Psoas muscle (tissue), 8 donors: ENCODE measurements around the gene ANKLE1. TPM values are rescaled to one million over a fixed set of nuclear protein-coding genes. Genes with fewer than 3 reads are reported as not detected.

Experiments used
- ATAC-seq, 4 donors: fragments of 200-7000 bp; cut with Tn5 transposase; one replicate each; pipeline ENCODE4 v1.9.1; 2020; ENCODE audit warnings: moderate library complexity in 3 of 4, mild to moderate bottlenecking in 2 of 4
- DNase-seq, 2 donors: peaks; one replicate each; pipeline ENCODE4 v3.0.0-alpha.2; 2020
- H3K27ac ChIP-seq: fragments of 200-600 bp; one replicate; pipeline ENCODE4 v1.8.0; 2022
- H3K27me3 ChIP-seq, 3 donors: fragments of 200-600 bp in 1 of 3; one replicate each; pipeline versions ENCODE4 v1.6.1 to v1.8.0; 2013 to 2022; ENCODE audit warnings: low read length in 2 of 3, mild to moderate bottlenecking in 2 of 3, moderate library complexity in 1 of 3; ENCODE audit not compliant: insufficient read depth in 3 of 3
- H3K36me3 ChIP-seq, 2 donors: fragments of 200-600 bp in 1 of 2; one replicate each; pipeline versions ENCODE4 v1.6.1 to v1.8.0; 2013 to 2022; ENCODE audit warnings: low read depth in 1 of 2, mild to moderate bottlenecking in 1 of 2, moderate library complexity in 1 of 2; ENCODE audit not compliant: insufficient read depth in 1 of 2
- H3K4me1 ChIP-seq: fragments of 200-600 bp; one replicate; pipeline ENCODE4 v1.8.0; 2022
- H3K4me3 ChIP-seq: fragments of 200-600 bp; one replicate; pipeline ENCODE4 v1.8.0; 2022; ENCODE audit warnings: mild to moderate bottlenecking
- H3K9me3 ChIP-seq: fragments of 200-600 bp; one replicate; pipeline ENCODE4 v1.8.0; 2022
- CTCF ChIP-seq: fragments of 200-600 bp; IDR thresholded peaks from one replicate; pipeline ENCODE4 v1.8.0; 2022; ENCODE audit warnings: antibody characterized with exemption
- WGBS, 3 donors: extraction: QIAGEN DNeasy Blood & Tissue Kit; methylation state at CpG; one replicate each; pipeline versions ENCODE4 v1.1.6 to v1.1.7; 2013; 5-methylcytosine and 5-hydroxymethylcytosine counted together
- intact Hi-C, 2 donors: fragments of 100-400 bp; cut with DNase I; formaldehyde crosslinking; loops; one replicate each; pipeline versions ENCODE4 v1.11.0 to v1.14.2; 2022
- polyA plus RNA-seq, 3 donors: library from polyadenylated mRNA; stranded (reverse); fragments of 200-250 nt; gene quantifications; one replicate each; pipeline ENCODE4 v1.2.3, GENCODE V29; 2013
- total RNA-seq, 4 donors: library from RNA; stranded (reverse); fragmentation: NEBNext Ultra II Directional in 2 of 4; extraction: Animal tissue kit (Norgen Biotek cat#: 25700) in 2 of 4; gene quantifications; one replicate each; pipeline versions ENCODE4 v1.2.1 to v1.2.4, GENCODE V29; 2021 to 2023
- donor health status: healthy with polysubstance abuse.
- donor health status: DM: no; HTN: no; CAD: no; lungs with moderate emphysema.
- donor health status: Bipolar disorder and iron deficiency.
- donor health status: healthy.
- donor health status: DM: yes; HTN: yes; CAD: no.
- donor health status: DM: no; HTN: no; CAD: no.
- donor health status: DM: no; HTN: no; CAD: no.
- donor health status: DM: yes; HTN: yes; CAD: no.

Gene ANKLE1
- total and polyA plus RNA-seq, 7 donors, result 0.07 to 0.26 (median 0.13) TPM; not detected in 2

- no peaks in the 10 kb centered on the region for H3K27me3 ChIP-seq
- peaks cover 0 to 52% of the 10 kb centered on the region in 2 donors for H3K36me3 ChIP-seq
- no peaks in the 10 kb centered on the region for H3K4me1 ChIP-seq
- no peak for ATAC-seq
- 90 to 93% (median 90%) methylated on average over 26 to 27 of the region's 27 CpGs for WGBS, 3 donors
- H3K4me3 ChIP-seq, result no peak overlapping the region
- no peaks in the 10 kb centered on the region for H3K9me3 ChIP-seq
- no peak for DNase-seq
- TF ChIP-seq CTCF, result no peak
- intact Hi-C loops, result no loop called here
- H3K27ac ChIP-seq, result no peak overlapping the region
Measured at GRCh38 chr19:17327068-17327653, 45.5 kb downstream of the ANKLE1 start.

- H3K4me1 ChIP-seq, result no peaks in the 10 kb centered on the region
- H3K9me3 ChIP-seq, result no peaks in the 10 kb centered on the region
- no peak overlapping the region for H3K27ac ChIP-seq
- ATAC-seq (peak in 2 of 4 donors; percentile 22 to 25), DNase-seq (no peak)
- no peaks in the 10 kb centered on the region for H3K27me3 ChIP-seq
- no peak for TF ChIP-seq CTCF
- H3K36me3 ChIP-seq, result peaks cover 0 to 47% of the 10 kb centered on the region in 2 donors
- H3K4me3 ChIP-seq, result peak overlapping the region; percentile 16
- intact Hi-C loops, result no loop called here
- WGBS, 3 donors, result 62 to 64% (median 63%) methylated on average over 55 to 64 of the region's 64 CpGs
Measured at GRCh38 chr19:17327654-17328516, 46.2 kb downstream of the ANKLE1 start.

GRCh38 chr19:17328517-17329365 lies 47.0 kb downstream of the ANKLE1 start:
- ATAC-seq (no peak), DNase-seq (no peak)
- intact Hi-C loops, result no loop called here
- no peaks in the 10 kb centered on the region for H3K9me3 ChIP-seq
- TF ChIP-seq CTCF, result no peak
- 62 to 67% (median 64%) methylated on average over 63 to 94 of the region's 94 CpGs for WGBS, 3 donors
- no peak overlapping the region for H3K27ac ChIP-seq
- peaks cover 0 to 50% of the 10 kb centered on the region in 2 donors for H3K36me3 ChIP-seq
- peaks cover 2% of the 10 kb centered on the region for H3K4me1 ChIP-seq
- no peaks in the 10 kb centered on the region for H3K27me3 ChIP-seq
- H3K4me3 ChIP-seq, result peak overlapping the region; percentile 16

- no peaks in the 10 kb centered on the region for H3K27me3 ChIP-seq
- intact Hi-C loops, result no loop called here
- peaks cover 0 to 48% of the 10 kb centered on the region in 2 donors for H3K36me3 ChIP-seq
- no peaks in the 10 kb centered on the region for H3K9me3 ChIP-seq
- H3K4me3 ChIP-seq, result no peak overlapping the region
- TF ChIP-seq CTCF, result no peak
- 78 to 80% (median 80%) methylated on average over 38 to 51 of the region's 51 CpGs for WGBS, 3 donors
- H3K27ac ChIP-seq, result no peak overlapping the region
- DNase-seq, result no peak
- no peak for ATAC-seq
- H3K4me1 ChIP-seq, result peaks cover 5% of the 10 kb centered on the region
Measured at GRCh38 chr19:17329366-17330261, 47.9 kb downstream of the ANKLE1 start.
